Ovary (tissue), 3 donors: ENCODE measurements around the gene OR2T10.

Experiments
- CTCF ChIP-seq, 3 donors: fragments of 450-650 bp in 2 of 3; fragments of 200-600 bp in 1 of 3; IDR thresholded peaks; one replicate each; pipeline versions ENCODE4 v1.5.1 to v1.8.0; 2016 to 2022; ENCODE audit warnings: antibody characterized with exemption in 3 of 3, mild to moderate bottlenecking in 1 of 3
- POLR2A ChIP-seq: fragments of 450-650 bp; IDR thresholded peaks from one replicate; pipeline ENCODE4 v1.6.1; 2017; ENCODE audit warnings: antibody characterized with exemption, mild to moderate bottlenecking, moderate library complexity
- donor health status: DM: no; HTN: no; CAD: no.

DNA sequence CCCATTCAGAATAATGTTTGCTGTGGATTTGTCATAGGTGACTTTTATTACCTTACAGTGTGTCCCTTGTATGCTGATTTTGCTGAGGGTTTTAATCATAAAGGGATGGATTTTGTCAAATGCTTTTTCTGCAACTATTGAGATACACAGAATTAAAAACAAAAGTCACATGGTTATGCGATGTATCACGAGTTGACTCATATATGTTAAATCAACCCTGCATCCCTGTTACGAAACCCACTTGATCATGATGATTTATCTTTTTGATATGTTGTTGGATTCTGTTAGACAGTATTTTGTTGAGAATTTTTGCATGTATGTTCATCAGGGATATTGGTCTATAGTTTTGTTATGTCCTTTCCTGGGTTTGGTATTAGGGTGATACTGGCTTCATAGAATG, 12.2 kb downstream of the OR2T10 start:
- TF ChIP-seq POLR2A = no peak
- no peak for TF ChIP-seq CTCF (IDR thresholded peaks at IDR 0.05)
